GM21515 (cell line): ENCODE data around the gene ACTRT2.

Source experiments
- ATAC-seq: cut with Tn5 transposase; IDR thresholded peaks from one replicate; pipeline ENCODE4 v1.9.1; 2021; ENCODE audit not compliant: unreplicated experiment

ACTRT2 gene

DNA sequence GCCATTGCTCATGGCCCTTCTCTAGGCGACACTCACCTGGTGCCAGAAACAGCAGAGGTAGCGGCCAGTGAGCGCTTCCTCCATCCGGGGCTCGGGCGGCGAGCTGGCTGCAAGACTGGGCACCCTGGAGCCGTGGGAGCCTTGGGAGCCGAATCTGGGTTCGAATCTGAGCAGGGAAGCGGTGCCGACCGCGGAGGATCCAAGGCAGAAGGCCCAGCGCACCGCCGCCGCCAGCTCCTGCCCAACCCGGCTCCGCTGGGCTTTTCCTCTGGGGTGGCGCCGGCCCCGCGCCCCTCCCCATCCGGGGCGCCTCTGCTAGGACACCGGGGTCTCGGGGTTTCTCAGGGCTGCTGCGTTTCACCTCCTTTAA is 46.0 kb downstream of the ACTRT2 start:
- no peak for ATAC-seq

DNA sequence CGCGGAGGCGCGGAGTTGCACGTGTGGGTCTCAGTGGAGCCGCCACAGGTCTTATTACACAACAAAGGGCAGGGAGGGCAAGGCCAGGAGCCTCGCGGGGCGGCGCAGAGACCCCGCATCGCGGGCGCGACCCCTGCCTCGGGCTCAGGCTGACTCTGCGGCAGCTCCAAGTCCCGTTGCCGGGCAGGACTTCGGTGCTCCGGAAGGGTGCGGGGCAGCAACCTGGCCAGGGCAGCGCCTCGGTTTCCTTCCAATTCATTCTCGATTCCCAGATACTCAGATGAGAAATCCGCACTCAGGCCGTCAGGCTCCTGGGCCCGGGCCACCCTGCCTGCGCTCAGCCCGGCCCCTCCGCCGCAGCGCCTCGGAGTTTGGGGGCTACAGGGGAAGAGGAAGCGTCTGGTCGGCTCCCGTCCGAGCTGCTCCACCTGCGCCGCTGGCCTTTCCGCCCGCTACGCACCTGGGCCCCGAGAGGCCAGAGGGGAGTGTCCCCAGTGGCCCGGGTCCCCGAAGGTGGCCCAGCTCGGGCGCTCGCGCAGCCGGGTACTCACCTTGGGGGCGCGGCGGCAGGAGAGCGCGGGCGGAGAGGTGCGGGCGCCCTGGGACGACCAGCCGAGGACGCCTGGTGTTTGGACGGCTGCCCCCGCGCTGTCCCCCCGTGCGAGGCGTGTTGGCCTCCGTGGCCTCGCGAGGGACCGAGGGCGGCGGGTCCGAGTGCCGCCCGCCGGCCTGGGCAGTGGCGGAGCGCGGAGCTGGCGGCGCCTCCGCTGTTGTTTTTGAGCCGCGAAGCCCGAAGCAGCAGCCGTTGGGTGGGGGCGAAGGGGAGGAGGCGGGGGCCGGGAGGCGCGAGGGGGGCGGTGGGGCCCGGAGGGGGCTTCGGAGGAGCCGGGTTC is 46.6 kb downstream of the ACTRT2 start:
- no peak for ATAC-seq

DNA sequence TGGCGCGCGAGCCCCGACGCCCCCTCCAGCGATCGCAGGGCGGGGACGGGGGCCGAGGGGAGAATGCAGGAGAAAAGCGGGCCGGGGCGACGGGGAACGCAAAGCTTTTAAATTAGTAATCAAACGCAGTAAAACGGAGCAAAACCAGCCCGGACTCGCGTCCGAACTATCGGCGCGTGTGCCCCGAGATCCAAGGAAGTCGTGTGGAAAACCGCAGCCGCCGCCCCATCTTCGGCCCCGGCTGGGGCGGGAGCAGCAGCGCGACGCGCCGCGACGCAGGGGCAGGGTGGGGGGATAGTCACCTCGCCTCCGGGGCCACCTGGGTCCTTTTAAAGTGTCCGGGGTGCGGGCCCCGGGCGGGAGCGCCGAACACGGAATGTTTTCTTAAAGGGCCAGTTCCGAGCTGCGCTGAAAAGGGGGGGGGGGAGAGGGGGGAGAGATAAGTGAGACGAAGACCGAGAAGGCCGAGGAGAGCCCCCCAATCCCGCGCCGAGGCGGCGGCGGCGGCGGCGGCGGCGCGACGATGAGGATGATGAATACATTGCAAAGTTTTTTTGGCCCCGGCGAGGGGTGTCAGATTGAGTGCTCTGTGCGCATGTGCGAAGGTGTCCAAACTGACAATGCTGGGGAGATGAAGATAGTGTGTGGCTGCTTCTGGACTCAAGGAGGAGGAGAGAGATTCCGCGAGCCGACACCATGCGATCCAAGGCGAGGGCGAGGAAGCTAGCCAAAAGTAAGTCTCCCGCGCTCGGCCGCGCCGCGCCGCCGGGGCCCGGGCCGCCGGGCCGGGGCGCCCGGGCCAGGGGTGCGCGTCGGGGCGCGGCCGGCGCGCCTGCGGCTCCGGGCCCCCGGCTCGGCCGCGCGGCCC is 47.5 kb downstream of the ACTRT2 start, which contains the start of gene PRDM16:
Gene PRDM16, plus strand, starts transcription at position 640 of the 868 bp plus-strand sequence. Its CDS starts 57 bp downstream, at position 697.
- ATAC-seq = no peak

DNA sequence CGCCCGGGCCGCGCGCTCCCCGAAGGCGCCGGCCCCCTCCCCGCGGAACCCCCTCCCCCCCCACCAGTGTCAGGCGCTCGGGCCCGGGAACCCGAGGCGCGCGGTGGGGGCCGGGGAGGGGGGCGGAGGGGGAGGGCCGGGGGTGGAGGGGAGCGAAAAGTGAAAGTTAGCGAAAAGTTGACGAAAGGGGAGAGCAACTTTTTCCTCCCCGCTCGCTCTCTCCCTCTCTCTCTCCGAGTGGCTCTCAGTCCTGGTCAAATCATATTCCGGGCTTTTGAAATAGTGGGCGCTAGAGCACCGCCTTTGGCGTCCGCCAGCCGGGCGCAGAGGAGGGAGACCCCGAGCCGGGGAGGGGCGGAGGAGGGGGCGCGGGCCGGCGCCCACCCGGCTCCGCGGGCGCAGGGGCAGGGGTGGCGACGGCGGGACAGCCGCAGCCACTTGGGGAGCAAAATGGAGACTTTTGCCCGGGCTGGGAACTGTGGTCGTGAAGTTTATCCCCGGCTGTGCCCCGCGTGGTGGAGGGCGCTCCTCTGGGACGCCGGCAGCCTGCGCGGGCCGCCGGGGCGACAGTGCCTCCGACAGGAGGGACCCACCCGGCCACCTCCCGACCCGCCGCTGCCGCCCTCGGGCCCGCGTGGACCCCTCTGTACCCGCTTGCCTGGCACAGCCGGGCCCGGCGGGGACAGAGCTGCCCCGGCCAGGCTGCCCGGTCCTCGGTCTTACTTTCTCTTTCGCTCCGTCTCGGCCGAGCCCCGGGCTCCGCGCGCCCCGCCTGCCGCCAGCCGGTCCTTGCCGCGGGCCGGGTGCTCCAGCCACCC is 48.4 kb downstream of the ACTRT2 start:
- no peak for ATAC-seq

DNA sequence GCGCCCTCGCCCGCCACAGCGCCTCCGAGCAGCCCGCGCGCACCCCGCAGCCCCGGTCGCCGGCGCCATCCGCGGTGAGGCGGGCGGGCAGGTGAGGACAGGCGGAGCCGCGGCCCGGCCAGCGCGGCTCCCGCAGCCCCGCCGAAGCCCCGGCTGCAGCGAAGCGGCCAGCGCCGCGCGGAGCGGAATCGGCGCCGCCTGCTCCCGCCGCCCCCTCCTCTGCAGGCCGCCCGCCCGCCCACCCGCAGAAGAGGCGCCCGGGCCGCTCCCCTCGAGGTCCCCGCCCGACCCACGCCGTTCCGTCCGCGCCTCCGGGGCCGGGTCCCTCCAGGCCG is 49.0 kb downstream of the ACTRT2 start:
- no peak for ATAC-seq

DNA sequence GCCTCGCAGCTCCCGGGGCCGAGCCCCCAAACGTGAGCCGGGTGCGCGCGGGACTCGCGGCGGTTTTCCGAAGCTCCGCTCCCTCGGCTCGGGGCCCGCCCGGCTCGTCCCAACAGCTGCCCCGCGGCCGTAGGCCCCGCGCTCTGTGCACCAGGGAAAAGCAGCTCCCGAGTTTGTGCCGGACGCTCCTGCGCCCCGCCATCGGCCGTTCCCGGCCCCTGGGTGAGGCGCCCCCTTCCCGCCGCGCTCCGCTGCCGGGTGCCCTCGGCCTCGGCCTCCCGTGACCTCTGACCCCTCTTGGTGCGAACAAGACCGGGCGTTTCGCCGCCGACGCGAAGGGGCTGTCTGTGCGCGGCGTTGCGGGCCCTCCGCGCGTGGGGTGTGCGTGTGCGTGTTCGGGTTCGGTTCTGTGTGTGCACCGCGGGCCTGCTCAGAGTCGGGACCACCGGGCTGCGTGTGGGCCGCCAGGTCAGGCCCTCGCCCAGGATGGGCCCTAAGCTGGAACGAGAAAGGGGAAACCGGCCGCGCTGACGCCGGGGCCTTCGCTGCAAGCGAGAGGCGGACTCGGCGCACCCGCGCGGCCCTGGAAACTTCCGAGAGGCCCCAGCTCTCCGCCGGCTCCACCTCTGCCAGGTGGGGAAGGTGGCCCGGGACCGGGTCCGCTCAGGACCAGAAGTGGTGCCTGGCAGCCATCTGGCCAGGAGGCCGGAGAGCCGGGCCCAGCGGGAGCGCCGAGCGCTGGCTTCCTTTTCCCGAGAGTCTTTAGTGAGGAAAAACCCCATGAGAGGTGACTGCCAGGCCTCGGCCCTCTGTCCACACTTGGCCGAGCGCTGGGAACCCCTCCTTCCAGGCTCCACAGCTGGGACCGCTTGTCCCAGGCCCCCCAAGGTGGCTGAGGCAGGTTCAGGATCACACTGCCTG is 49.6 kb downstream of the ACTRT2 start:
- ATAC-seq = no peak

DNA sequence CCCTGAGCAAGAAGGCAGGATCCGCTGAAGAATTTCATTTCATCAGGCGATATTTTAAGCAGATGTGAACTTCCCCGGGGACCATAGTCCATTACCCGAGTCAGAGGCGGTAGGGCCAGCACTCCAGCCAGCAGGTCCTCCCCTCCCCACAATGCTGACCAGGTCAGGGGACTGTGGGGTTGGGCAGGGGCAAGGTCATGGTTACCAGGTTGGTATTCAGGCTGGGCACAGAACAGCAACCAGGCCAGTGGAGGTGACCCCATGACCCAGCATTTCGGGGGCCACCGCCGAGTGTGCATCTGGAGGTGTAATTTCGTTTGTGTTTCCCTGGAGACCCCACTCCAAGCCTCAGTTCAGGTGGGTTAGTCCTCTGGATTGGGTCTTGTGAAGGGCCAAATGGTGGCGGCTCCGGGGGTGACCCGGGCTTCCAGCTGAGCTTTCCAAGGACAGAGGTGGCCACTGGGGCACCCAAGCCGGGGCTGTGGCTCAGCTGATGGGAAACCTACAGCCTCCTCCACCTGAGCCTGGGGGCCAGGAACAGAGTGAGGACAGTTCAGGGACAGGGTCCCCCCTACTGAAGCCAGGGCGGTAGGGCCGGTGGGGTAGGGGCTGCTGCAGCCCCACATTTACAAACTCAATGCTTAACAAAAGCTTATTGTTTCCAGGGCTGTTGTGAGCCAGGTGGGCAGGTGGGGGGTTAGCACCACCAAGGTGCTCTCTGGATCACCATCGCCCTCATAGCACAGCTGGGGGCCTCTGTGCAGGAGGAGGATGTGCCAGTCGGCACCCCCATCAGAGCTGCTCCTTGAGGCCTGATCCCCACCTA is 50.5 kb downstream of the ACTRT2 start:
- ATAC-seq = no peak
